Glomerular endothelial cell (primary cell): ENCODE measurements around the gene SNRPA1. TPM values are rescaled to one million over a fixed set of nuclear protein-coding genes. Genes with fewer than 3 reads are reported as not detected.

ENCODE experiments used
- DNase-seq: peaks from one replicate; pipeline ENCODE4 v3.0.0-alpha.2; 2011; ENCODE audit warnings: low read depth, low spot score; ENCODE audit errors: extremely low read depth
- total RNA-seq: library from RNA; depleted of rRNA; stranded (reverse); fragments of >200 nt; gene quantifications from 2 replicates; pipeline ENCODE4 v1.2.3, GENCODE V29; 2015

The SNRPA1 gene
- total RNA-seq, 1 donor from 2014 or later = 46.3 TPM

- no peak for DNase-seq
Measured at GRCh38 chr15:101320501-101321052, 25.5 kb upstream of the SNRPA1 start.

DNA sequence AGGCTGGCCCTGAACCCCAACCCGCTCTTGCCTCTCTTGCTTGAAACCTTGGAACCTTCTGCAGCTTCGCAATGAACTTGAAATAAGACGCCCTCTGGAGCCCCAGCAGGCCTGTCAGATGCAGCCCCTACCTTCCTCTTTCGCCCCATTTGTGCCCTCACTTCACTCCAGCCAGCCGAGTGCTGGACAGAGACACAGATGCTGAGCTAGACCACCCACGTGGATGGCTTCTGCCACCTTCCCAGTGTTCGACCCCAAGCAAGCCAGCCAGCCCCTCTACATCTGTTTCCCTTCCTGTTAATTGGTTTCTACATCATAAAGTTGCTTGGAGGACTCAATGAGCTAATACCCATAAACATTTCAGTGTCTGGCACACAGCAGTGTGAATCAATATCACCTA lies 23.8 kb upstream of the SNRPA1 start:
- DNase-seq = no peak

DNA sequence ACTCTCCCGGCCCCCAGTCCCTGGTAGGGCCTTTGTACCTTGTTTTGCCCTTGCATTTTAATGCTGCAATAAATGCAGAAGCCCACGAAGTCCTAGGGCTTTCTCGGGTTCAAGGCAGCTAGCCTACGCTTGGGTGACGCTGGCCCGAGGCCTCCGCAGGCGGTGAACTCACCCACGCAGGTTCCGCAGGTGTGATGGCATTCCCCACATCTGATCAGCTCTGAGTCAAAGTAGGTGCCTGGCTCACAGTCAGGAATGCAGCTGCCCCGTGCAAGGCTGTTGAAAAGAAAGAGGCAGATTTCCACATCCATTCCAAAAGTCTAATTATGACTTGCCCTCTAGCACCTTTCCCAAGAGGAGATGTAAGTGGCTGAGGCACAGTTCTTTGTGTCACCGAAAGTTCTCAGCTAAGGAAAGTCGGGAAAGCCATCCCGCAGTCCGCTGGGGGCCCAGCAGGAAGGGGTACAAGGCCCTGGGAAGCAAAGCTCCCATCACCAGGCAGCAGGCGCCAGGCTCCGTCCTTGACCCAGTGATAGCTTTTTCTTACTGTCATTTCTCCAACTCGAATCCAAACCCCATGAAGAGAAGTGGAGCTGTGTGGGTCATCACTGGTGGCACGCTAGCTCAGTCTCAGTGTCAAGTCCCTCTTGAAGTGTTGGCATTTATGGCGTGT lies 23.2 kb upstream of the SNRPA1 start:
- DNase-seq = no peak

GRCh38 chr15:101317336-101317872 lies 22.4 kb upstream of the SNRPA1 start:
- no peak for DNase-seq

DNA sequence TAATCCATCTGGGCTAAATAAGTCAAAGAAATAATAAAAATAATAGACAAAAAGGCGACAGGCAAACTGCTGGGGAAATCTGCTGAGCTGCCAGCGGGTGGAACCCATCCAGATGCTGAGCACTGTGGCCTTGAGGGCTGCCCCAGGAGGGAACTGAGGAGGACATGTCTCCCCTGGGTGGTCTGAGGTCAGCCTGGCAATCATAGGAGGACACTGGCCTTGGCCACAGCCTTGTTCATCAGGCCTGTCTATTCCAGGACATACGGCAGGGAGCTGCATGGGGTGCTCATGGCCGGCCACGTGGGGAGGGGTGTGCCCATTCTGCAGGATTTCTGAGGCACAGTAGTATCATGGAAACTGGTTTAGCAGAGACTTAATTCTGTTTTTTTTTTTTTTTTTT lies 21.5 kb upstream of the SNRPA1 start:
- DNase-seq = no peak

DNA sequence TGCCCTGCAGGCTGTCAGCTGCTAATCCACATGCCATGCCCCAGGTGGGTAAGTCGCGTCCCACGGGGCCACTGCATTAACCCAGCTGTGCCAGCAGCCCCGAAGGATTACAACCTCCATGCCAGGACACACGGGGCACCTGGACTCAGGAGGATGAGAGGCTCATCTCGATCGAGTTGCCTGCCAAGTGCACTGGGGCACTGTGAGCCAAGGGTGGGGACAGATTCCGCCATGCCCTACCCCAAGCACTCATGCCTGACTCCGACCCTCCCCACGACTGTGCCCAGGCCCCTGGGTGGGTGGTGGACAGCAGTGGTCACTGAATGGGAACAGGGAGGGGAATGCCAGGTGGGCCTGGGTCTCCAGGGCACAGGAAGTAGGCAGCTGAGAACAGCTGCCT lies 20.7 kb upstream of the SNRPA1 start:
- no peak for DNase-seq

DNA sequence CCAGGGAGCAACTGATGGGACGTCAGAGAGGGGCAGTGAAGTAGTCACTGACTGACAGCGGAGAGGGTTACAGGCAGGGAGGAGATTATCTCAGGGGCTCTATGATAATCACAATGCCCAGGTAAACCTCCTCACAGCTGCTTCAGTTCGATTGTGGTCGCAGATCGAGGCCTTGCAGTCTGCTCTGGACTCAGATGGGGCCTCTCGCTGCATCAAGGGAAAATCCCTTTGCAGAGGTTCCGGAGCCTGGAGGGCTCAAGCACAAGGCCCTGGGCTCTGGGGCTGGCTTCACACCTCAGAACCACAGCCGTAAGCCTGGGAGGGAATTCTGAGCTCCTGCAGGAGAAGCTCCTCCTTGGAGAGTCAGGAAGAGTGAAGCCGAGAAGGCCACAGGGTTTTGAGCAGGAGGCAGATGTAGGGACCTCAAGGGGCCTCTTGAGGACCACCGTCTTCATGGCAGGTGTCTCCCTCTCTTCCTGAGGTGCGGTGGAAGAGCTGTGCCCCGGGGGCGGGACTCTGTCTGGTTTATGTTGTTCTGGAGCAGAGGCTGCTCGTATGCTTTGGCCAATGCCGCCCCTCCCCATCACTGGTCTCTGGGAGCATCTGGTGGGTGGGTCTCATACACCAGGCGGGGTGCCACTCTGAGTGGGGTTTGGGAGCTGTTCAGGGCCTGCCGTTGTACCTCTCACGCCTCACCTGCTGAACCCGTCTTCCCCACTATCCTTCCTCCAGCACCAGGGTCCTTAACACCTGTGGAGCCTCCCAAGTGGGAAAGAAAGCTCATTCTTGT lies 19.5 kb upstream of the SNRPA1 start:
- no peak for DNase-seq

GRCh38 chr15:101313041-101313761 lies 18.2 kb upstream of the SNRPA1 start:
- DNase-seq = no peak

GRCh38 chr15:101310508-101310907 lies 15.5 kb upstream of the SNRPA1 start:
- no peak for DNase-seq

- no peak for DNase-seq
Measured at GRCh38 chr15:101310161-101310480, 15.1 kb upstream of the SNRPA1 start.

DNA sequence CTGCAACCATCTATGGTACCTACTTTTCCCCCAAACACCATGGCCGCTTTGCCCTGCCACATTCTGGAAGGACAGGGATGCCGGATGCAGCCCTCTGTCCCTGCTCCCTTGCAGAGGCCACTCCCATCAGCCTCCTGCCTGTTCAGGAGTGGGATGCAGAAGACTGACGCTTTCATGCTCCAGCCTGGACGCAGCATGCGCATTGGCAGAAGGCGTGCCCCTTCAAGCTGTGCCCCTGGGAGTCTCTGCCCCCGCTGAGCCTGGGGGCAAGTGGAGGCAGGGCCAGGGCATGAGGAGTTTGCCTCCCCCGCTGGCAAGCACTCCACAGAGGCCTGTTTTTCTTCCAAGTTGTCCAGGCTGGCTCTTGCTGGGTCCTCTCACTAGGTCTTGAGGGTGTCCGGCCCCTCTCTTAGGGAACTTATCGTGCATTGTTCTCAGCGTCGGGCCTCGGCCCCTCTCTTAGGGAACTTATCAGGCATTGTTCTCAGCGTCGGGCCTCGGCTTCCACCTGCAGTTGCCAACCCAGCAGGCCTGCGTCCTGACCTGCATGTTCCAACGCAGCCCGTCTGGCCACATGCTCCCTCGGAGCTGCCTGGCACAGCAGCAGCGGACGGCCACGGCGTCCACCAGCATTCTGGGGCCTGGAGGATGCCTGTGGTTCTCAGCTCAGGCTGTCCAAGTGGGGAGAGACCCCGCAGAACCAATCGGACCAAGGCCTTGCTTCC lies 14.6 kb upstream of the SNRPA1 start:
- DNase-seq = no peak

- no peak for DNase-seq
Measured at GRCh38 chr15:101308604-101309435, 13.8 kb upstream of the SNRPA1 start.

DNA sequence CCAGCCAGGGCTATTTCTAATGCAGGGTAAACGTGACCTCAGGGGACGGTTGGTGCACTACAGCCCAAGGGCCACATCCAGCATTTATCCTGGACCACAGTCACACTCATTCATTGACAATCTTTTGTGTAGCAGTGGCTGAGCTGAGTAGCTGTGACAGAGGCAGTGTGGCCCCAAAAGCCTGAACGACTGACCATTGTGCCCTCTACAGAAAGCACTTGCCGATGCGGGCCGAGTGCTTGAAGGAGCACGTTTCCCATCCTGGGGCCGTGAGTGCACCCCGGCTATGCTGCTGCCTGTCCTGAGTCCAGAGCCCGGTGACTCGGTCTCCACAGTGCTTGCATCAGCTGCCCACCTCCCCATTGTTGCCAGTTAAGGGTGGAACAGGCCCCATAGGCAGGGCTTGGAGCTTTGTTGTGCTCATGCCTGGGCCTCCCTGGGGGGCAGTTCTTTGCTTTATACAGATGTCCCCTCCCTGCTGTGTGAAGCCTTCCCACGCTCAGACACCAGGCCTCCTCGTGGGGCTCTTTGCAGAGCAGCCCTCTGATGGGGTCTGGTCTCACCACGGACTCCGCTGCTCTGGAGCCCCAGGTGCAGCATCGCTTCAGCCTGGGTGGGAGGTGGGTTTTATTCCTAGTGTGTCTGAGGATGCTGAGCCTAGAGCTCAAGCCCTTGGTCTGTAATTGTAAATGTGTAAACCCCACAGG lies 13.0 kb upstream of the SNRPA1 start:
- no peak for DNase-seq

- no peak for DNase-seq
Measured at GRCh38 chr15:101307048-101307896, 12.2 kb upstream of the SNRPA1 start.

DNA sequence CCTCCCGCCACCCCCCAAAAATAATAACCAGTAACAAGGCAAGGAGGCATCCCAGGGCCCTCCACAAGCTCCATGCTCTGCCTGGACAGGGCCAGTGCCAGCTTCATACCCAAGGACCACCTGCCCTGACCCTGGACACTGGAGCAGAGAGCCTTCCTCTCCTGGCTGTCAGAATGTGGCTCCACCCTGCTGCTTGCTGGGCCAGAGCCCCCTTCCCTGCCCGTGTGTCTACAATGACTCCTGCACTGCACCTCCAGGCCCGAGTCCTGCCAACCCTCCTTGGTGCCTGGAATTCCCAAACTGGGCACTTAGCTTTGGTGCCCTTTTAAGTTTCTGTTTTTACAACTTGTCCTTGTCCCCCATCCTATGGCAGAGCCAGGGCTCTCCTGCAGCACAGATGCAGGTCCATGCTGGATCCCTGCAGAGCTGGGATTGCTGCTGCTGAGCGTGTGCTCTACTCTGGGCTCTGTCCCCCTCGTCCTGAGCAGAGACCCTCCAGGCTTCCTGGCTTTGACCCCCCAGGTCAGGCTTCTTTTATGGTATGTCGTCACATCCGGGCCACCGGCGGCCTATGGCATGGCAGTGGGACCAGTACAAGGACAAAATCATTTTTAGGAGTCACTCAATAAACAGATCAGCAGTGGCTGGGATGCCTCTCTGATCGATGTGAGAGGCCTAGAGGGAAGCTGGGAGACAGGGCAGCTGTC lies 11.4 kb upstream of the SNRPA1 start:
- DNase-seq = no peak

GRCh38 chr15:101305820-101306255 lies 10.8 kb upstream of the SNRPA1 start:
- no peak for DNase-seq

- no peak for DNase-seq
Measured at GRCh38 chr15:101303408-101303807, 8.4 kb upstream of the SNRPA1 start.
